Measurements from ENCODE around the gene CAMSAP3.
"Not testable (repeated sequence)": the region's sequence is repeated elsewhere in the genome, so short reads cannot be mapped to it uniquely, and the experiment has no call there.

CAMSAP3 gene

GRCh38 chr19:7575434-7576040 lies 20.1 kb upstream of the CAMSAP3 start:
- no peak overlapping the region for H3K4me3 ChIP-seq (ENCODE audit: low read depth, low read length)
- TF ChIP-seq CTCF (IDR thresholded peaks at IDR 0.05; ENCODE audit: low read depth, low read length), result no peak

DNA sequence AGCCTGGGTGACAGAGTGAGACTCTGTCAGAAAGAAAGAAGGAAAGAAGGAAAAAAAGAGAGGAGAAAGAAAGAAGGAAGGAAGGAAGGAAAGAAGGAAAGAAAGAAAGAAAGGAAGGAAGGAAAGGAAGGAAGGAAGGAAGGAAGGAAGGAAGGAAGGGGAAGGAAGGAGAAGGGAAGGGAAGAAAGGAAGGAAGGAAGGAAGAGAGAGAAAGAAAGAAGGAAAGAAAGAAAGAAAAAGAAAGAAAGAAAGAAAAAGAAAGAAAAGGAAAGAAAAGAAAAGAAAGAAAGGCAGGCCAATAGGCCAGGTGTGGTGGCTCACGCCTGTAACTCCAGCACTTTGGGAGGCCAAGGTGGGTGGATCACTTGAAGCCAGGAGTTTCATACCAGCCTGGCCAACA lies 18.2 kb upstream of the CAMSAP3 start:
- H3K4me3 ChIP-seq (ENCODE audit: low read depth, low read length), result not testable (repeated sequence)

- H3K4me3 ChIP-seq (ENCODE audit: low read depth, low read length), result no peak overlapping the region
- no peak for TF ChIP-seq CTCF (IDR thresholded peaks at IDR 0.05; ENCODE audit: low read depth, low read length)
These were observed 17.5 kb upstream of the CAMSAP3 start for GRCh38 chr19:7578127-7578526.

- TF ChIP-seq CTCF (IDR thresholded peaks at IDR 0.05; ENCODE audit: low read depth, low read length), result no peak
- H3K4me3 ChIP-seq (ENCODE audit: low read depth, low read length), result no peak overlapping the region
These were observed 16.5 kb upstream of the CAMSAP3 start for GRCh38 chr19:7579182-7579581.

- H3K4me3 ChIP-seq (ENCODE audit: low read depth, low read length), result no peak overlapping the region
- no peak for TF ChIP-seq CTCF (IDR thresholded peaks at IDR 0.05; ENCODE audit: low read depth, low read length)
These were observed 13.2 kb upstream of the CAMSAP3 start for GRCh38 chr19:7582446-7582845.

- no peak overlapping the region for H3K4me3 ChIP-seq (ENCODE audit: low read depth, low read length)
- TF ChIP-seq CTCF (IDR thresholded peaks at IDR 0.05; ENCODE audit: low read depth, low read length), result no peak
These were observed 5.8 kb upstream of the CAMSAP3 start for GRCh38 chr19:7589822-7590221.

- H3K4me3 ChIP-seq (ENCODE audit: low read depth, low read length), result no peak overlapping the region
- no peak for TF ChIP-seq CTCF (IDR thresholded peaks at IDR 0.05; ENCODE audit: low read depth, low read length)
These were observed 5.4 kb upstream of the CAMSAP3 start for GRCh38 chr19:7590256-7590655.

Measured in WI38 (cell line).